Immature natural killer cell (primary cell): ENCODE results near the gene INCENP. TPM values are rescaled to one million over a fixed set of nuclear protein-coding genes. Genes with fewer than 3 reads are reported as not detected.
"Not testable (repeated sequence)": the region's sequence is repeated elsewhere in the genome, so short reads cannot be mapped to it uniquely, and the experiment has no call there.

Experiments
- DNase-seq, 3 donors: peaks; one replicate each; pipeline ENCODE4 v3.0.0; 2022; ENCODE audit warnings: mixed read lengths in 1 of 3
- H3K27ac Mint-ChIP-seq, 6 donors: one replicate each; pipeline ENCODE4 v1.8.0; 2020; ENCODE audit warnings: mixed read lengths in 6 of 6, mild to moderate bottlenecking in 5 of 6, inconsistent platforms in 4 of 6, moderate library complexity in 3 of 6
- H3K27me3 Mint-ChIP-seq, 3 donors: one replicate each; pipeline ENCODE4 v1.8.0; 2020 to 2021; ENCODE audit warnings: low read depth in 3 of 3, mild to moderate bottlenecking in 3 of 3, mixed read lengths in 3 of 3, moderate library complexity in 3 of 3, inconsistent platforms in 1 of 3
- H3K36me3 Mint-ChIP-seq, 3 donors: one replicate each; pipeline ENCODE4 v1.8.0; 2020; ENCODE audit warnings: mixed read lengths in 3 of 3, inconsistent platforms in 2 of 3, mild to moderate bottlenecking in 2 of 3
- H3K4me1 Mint-ChIP-seq, 2 donors: one replicate each; pipeline ENCODE4 v1.8.0; 2020; ENCODE audit warnings: inconsistent platforms in 2 of 2, mild to moderate bottlenecking in 2 of 2, mixed read lengths in 2 of 2, moderate library complexity in 1 of 2
- H3K4me3 Mint-ChIP-seq, 5 donors: one replicate each; pipeline ENCODE4 v1.8.0; 2020; ENCODE audit warnings: mild to moderate bottlenecking in 5 of 5, mixed read lengths in 5 of 5, inconsistent platforms in 3 of 5, moderate library complexity in 3 of 5
- H3K9me3 Mint-ChIP-seq, 6 donors: one replicate each; pipeline ENCODE4 v1.8.0; 2020; ENCODE audit warnings: mild to moderate bottlenecking in 6 of 6, mixed read lengths in 6 of 6, inconsistent platforms in 4 of 6, moderate library complexity in 3 of 6
- polyA plus RNA-seq, 3 donors: library from polyadenylated mRNA; unstranded; fragments of 300-500 nt; fragmentation: Illumina TruSeq; gene quantifications; one replicate each; pipeline ENCODE4 v1.2.3, GENCODE V29; 2021

The INCENP gene
- polyA plus RNA-seq, 3 donors from 2014 or later: 1.9 to 3.1 (median 2.7) TPM

DNA sequence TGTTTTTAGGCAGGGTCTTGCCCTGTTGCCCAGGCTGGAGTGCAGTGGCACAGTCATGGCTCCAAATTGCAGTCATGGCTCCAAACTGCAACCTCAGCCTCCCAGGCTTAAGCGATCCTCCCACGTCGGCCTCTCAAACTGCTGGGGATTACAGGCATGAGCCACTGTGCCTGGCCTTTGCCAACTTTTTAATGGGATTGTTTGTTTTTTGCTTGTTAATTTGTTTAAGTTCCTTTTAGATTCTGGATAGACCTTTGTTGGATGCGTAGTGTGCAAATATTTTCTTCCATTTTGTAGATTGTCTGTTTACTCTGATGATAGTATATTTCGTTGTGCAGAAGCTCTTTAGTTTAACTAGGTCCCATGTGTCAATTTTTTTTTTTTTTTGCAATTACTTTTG lies 56.2 kb downstream of the INCENP start:
- no peaks in the 10 kb centered on the region for H3K9me3 Mint-ChIP-seq
- DNase-seq: no peak
- H3K36me3 Mint-ChIP-seq: no peaks in the 10 kb centered on the region
- H3K27ac Mint-ChIP-seq: no peak overlapping the region
- no peaks in the 10 kb centered on the region for H3K4me1 Mint-ChIP-seq
- H3K4me3 Mint-ChIP-seq: no peak overlapping the region
- H3K27me3 Mint-ChIP-seq: peaks cover 0 to 7% (median 4%) of the 10 kb centered on the region in 3 donors

DNA sequence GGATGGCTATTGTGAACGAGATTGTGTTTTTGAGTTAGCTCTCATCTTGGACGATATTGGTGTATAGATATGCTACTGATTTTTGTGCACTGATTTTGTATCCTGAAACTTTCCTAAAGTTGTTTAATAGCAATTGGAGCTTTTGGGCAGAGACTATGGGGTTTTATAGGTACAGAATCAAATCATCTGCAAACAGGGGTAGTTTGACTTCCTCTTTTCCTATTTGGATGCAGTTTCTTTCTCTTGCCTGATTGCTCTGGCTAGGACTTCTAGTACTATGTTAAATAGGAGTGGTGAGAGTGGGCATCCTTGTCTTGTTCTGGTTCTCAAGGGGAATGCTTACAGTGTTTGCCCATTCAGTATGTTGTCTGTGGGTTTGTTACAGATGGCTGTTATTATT lies 57.3 kb downstream of the INCENP start:
- Mint-ChIP-seq H3K4me1 (no peaks in the 10 kb centered on the region), H3K9me3 (no peaks in the 10 kb centered on the region), H3K4me3 (no peak overlapping the region), H3K27ac (no peak overlapping the region), H3K36me3 (no peaks in the 10 kb centered on the region), H3K27me3 (peaks cover 0 to 7% (median 7%) of the 10 kb centered on the region in 3 donors)
- DNase-seq: no peak

DNA sequence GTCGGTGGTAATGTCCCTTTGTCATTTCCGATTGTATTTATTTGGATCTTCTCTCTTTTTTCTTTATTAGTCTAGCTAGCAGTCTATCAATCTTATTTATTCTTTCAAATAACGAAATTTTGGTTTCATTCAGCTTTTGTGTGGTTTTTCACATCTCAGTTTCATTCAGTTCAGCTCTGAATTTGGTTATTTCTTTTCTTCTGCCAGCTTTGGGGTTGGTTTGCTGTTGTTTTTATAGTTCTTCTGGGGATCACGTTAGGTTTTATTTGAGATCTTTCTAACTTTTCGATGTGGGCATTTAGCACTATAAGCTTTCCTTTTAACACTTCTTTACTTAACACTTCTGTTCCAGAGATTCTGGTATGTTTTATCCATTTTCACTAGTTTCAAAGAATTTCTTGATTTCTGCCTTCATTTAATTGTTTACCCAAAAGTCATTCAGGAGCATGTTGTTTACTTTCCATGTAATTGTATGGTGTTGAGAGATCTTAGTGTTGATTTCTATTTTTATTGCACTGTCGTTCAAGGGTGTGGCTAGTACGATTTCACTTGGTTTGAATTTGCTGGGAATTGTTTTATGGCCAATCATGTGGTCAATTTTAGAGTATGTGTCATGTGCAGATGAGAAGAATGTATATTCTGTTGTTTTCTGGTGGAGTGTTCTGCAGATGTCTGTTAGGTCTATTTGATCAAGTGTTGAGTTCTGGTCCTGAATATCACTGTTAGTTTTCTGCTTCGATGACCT lies 58.5 kb downstream of the INCENP start:
- H3K27ac Mint-ChIP-seq: no peak overlapping the region
- H3K4me1 Mint-ChIP-seq: no peaks in the 10 kb centered on the region
- H3K36me3 Mint-ChIP-seq: no peaks in the 10 kb centered on the region
- H3K9me3 Mint-ChIP-seq: no peaks in the 10 kb centered on the region
- no peak overlapping the region for H3K4me3 Mint-ChIP-seq
- peaks cover 0 to 7% (median 6%) of the 10 kb centered on the region in 3 donors for H3K27me3 Mint-ChIP-seq
- no peak for DNase-seq

DNA sequence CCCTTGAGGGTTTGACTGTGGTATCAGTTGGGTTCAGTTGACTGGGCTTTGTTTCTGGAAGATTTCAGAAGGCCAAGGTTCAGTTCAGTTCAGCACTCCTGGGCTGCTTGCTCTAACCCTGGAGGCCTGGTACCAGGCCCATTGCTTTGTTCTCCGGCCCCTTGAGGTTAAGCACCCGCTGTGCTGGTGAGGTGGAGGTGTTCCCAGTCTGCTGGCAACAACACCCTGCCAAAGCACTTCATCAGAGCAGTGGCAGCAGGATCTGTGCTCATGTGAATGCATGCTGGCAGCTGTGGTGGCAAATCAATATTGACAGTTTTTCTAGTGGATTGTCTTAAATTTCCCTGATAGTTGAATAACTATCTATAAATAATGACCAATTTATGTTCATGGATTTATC lies 62.4 kb downstream of the INCENP start:
- Mint-ChIP-seq H3K27ac (no peak overlapping the region), H3K4me3 (no peak overlapping the region), H3K36me3 (no peaks in the 10 kb centered on the region), H3K27me3 (peaks cover 1 to 19% (median 7%) of the 10 kb centered on the region in 3 donors), H3K4me1 (no peaks in the 10 kb centered on the region), H3K9me3 (no peaks in the 10 kb centered on the region)
- DNase-seq: no peak

DNA sequence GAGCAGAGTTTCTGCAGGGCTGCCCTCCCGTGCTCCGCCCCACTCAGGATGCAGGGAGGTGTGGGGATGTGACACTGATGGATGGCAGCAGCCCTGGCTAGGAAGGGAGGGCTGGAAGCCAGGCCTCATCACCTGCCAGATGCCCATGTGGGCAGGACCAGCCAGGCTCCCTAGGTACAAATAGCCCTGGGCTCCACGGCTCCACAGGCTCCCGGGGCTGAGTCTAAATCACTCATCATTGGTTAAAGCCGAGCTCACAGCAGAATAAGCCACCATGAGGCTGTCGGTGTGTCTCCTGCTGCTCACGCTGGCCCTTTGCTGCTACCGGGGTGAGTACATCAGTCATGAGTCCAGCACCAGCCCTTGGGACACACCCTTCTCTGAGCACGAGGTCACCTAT lies 66.2 kb downstream of the INCENP start, which contains the start of gene SCGB1D1:
Gene SCGB1D1 (plus strand): TSS at position 206 of the 400 bp plus-strand sequence. CDS start 69 bp downstream, at position 275.
- no peaks in the 10 kb centered on the region for H3K4me1 Mint-ChIP-seq
- DNase-seq: no peak
- H3K27ac Mint-ChIP-seq: no peak within 1 kb of the TSS
- no peaks in the 10 kb centered on the region for H3K9me3 Mint-ChIP-seq
- H3K4me3 Mint-ChIP-seq: no peak within 1 kb of the TSS
- H3K36me3 Mint-ChIP-seq: no peaks in the 10 kb centered on the region
- peaks cover 1 to 18% (median 9%) of the 10 kb centered on the region in 3 donors for H3K27me3 Mint-ChIP-seq

DNA sequence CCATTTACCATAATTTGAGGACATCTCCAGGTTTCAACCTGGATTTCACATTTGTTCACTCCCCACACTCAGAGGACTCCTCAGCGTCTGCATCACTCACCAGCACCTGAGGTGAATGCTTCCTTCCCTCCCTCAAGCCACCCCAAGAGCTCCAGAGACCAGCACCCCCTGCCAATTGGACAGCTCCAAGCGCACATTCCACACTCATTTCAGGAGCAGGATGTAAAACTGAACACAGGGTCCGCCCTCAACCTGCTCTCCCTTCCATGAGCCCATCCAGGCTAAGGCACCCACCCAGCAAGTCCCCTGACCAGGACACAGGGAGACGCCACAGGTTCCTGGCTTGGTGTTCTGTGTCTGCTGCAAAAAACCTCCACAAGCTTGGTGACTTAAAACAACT lies 70.1 kb downstream of the INCENP start:
- no peaks in the 10 kb centered on the region for H3K9me3 Mint-ChIP-seq
- no peak for DNase-seq
- no peak overlapping the region for H3K4me3 Mint-ChIP-seq
- no peak overlapping the region for H3K27ac Mint-ChIP-seq
- no peaks in the 10 kb centered on the region for H3K4me1 Mint-ChIP-seq
- no peaks in the 10 kb centered on the region for H3K36me3 Mint-ChIP-seq
- peaks cover 1 to 27% (median 4%) of the 10 kb centered on the region in 3 donors for H3K27me3 Mint-ChIP-seq

DNA sequence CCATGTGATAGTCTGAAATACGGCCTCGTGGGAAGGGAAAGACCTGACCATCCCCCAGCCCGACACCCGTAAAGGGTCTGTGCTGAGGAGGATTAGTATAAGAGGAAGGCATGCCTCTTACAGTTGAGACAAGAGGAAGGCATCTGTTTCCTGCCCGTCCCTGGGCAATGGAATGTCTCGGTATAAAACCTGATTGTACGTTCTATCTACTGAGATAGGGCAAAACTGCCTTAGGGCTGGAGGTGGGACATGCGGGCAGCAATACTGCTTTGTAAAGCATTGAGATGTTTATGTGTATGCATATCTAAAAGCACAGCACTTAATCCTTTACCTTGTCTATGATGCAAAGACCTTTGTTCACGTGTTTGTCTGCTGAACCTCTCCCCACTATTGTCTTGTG lies 71.2 kb downstream of the INCENP start:
- H3K27me3 Mint-ChIP-seq: peaks cover 1 to 26% (median 4%) of the 10 kb centered on the region in 3 donors
- not testable (repeated sequence) for H3K36me3 Mint-ChIP-seq, H3K27ac Mint-ChIP-seq

DNA sequence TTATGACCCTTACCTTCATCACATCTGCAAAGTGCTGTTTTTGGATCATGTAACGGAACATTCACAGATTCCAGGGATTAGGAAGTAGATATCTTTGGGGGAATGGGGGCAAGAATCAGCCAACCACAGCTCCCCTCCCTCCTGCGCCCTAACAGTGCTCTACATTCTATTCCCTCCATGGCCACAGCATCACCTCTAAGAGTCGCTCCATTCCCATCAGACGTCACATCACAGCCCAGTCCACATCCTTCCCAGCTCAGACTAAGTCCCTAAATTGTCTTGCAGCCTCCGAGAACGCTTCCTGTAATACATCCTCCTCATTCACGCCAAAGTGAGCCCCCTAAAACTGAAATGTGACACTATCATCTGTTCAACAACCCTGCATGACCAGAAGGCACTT lies 72.1 kb downstream of the INCENP start:
- no peak overlapping the region for H3K27ac Mint-ChIP-seq
- no peaks in the 10 kb centered on the region for H3K4me1 Mint-ChIP-seq
- H3K9me3 Mint-ChIP-seq: no peaks in the 10 kb centered on the region
- H3K27me3 Mint-ChIP-seq: peaks cover 1 to 24% (median 5%) of the 10 kb centered on the region in 3 donors
- no peaks in the 10 kb centered on the region for H3K36me3 Mint-ChIP-seq
- DNase-seq: no peak
- H3K4me3 Mint-ChIP-seq: no peak overlapping the region

More for the DNA sequence above, 71.2 kb downstream of the INCENP start:
- not testable (repeated sequence) for H3K4me3 Mint-ChIP-seq, H3K9me3 Mint-ChIP-seq, H3K4me1 Mint-ChIP-seq, DNase-seq

DNA sequence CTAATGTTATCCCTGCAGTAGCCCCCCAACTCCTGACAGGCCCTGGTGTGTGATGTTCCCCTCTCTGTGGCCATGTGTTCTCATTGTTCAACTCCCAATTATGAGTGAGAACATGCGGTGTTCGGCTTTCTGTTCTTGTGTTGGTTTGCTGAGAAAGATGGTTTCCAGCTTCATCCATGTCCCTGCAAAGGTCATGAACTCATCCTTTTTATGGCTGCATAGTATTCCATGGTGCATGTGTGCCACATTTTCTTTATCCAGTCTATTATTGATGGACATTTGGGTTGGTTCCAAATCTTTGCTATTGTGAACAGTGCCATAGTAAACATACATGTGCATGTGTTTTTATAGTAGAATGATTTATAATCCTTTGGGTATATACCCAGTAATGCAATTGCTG lies 73.6 kb downstream of the INCENP start:
- not testable (repeated sequence) for H3K36me3 Mint-ChIP-seq, DNase-seq, H3K27ac Mint-ChIP-seq, H3K9me3 Mint-ChIP-seq, H3K4me3 Mint-ChIP-seq, H3K4me1 Mint-ChIP-seq
- H3K27me3 Mint-ChIP-seq: peaks cover 0 to 32% (median 7%) of the 10 kb centered on the region in 3 donors

DNA sequence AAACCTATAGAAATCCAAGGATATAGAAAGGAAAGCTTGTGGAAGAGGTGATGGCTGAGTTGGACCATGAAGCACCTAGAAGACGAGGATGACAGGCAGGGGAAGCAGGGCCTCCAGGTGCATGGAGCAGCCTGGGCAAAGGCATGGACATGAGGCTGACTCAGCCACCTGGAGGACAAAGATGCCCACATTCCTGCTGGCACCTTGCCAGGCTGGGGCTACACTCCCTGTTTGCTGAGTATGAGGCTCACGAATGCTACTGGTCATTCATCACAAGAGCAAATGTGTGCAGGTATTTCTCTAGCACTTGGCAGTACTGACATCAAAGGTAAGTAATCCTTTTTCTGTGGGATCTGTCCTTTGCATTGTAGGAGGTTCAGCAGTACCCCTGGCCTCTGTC lies 77.6 kb downstream of the INCENP start:
- Mint-ChIP-seq H3K27ac (no peak overlapping the region), H3K4me1 (no peaks in the 10 kb centered on the region), H3K9me3 (no peaks in the 10 kb centered on the region), H3K36me3 (no peaks in the 10 kb centered on the region), H3K27me3 (peaks cover 2 to 24% (median 6%) of the 10 kb centered on the region in 3 donors), H3K4me3 (no peak overlapping the region)
- DNase-seq: no peak

Other genes with a start within 250 kb of the INCENP start
- 1 to 10 TPM; 3.2 to 6.2 (median 3.9) TPM for gene FADS3, start 232.5 kb upstream of the INCENP start, polyA plus RNA-seq
- gene RAB3IL1, start 206.4 kb upstream of the INCENP start, polyA plus RNA-seq: not detected
- gene BEST1, start 173.7 kb upstream of the INCENP start, polyA plus RNA-seq: 1 to 10 TPM in 2 of 3 donors, under 1 TPM in 1; 0.64 to 1.1 (median 1.0) TPM
- gene FTH1, start 156.4 kb upstream of the INCENP start, polyA plus RNA-seq: 1,000 to 10,000 TPM; 1,906 to 2,262 (median 2,182) TPM
- not detected for gene SCGB1D1, start 66.2 kb downstream of the INCENP start, polyA plus RNA-seq
- not detected for gene SCGB2A1, start 84.7 kb downstream of the INCENP start, polyA plus RNA-seq
- not detected for gene SCGB1D2, start 118.2 kb downstream of the INCENP start, polyA plus RNA-seq
- not detected for gene SCGB2A2, start 146.1 kb downstream of the INCENP start, polyA plus RNA-seq
- gene SCGB1D4, start 175.1 kb downstream of the INCENP start, polyA plus RNA-seq: not detected
- 10 to 100 TPM in 1 of 3 donors, 1 to 10 TPM in 2; 3.2 to 11.2 (median 8.1) TPM for gene ASRGL1, start 213.4 kb downstream of the INCENP start, polyA plus RNA-seq